ENCODE results near the gene RIPOR3. TPM values are rescaled to one million over a fixed set of nuclear protein-coding genes. Genes with fewer than 3 reads are reported as not detected.
"Not testable (repeated sequence)": the region's sequence is repeated elsewhere in the genome, so short reads cannot be mapped to it uniquely, and the experiment has no call there.

RIPOR3 gene
- polyA plus RNA-seq, 1 donor from 2014 or later: not detected

GRCh38 chr20:50701041-50701963, 10.0 kb upstream of the RIPOR3 start:
- no peaks in the 10 kb centered on the region for H4K20me1 ChIP-seq (ENCODE audit: insufficient read depth)
- no peak overlapping the region for H2AFZ ChIP-seq (ENCODE audit: low read depth, low read length)
- no peaks in the 10 kb centered on the region for H3K9me2 ChIP-seq (ENCODE audit: insufficient read depth, low read length)
- H3K4me3 ChIP-seq (ENCODE audit: low read length): no peak overlapping the region
- TF ChIP-seq REST (IDR thresholded peaks at IDR 0.05; ENCODE audit: borderline replicate concordance) (no peak), CTCF (IDR thresholded peaks at IDR 0.05; ENCODE audit: poor library complexity, severe bottlenecking) (no peak), SMC3 (conservative IDR thresholded peaks at IDR 0.05; ENCODE audit: poor library complexity) (no peak), POLR2AphosphoS5 (IDR thresholded peaks at IDR 0.05) (no peak), EP300 (conservative IDR thresholded peaks at IDR 0.05; ENCODE audit: poor library complexity, severe bottlenecking) (no peak), TAF1 (IDR thresholded peaks at IDR 0.05; ENCODE audit: low read depth) (no peak), EZH2 (IDR thresholded peaks at IDR 0.05; ENCODE audit: borderline replicate concordance, insufficient read depth, low read length, poor library complexity, severe bottlenecking) (no peak), MXI1 (conservative IDR thresholded peaks at IDR 0.05; ENCODE audit: poor library complexity, severe bottlenecking) (no peak), RAD21 (conservative IDR thresholded peaks at IDR 0.05) (no peak)
- H3F3A ChIP-seq (ENCODE audit: insufficient read depth, low read length, poor library complexity, severe bottlenecking): no peaks in the 10 kb centered on the region
- H3K27me3 ChIP-seq (ENCODE audit: insufficient read depth, low read depth, low read length): no peaks in the 10 kb centered on the region
- no peak overlapping the region for H3K9ac ChIP-seq (ENCODE audit: low read length)
- H3K4me2 ChIP-seq (ENCODE audit: low read length): no peak overlapping the region
- H3K36me3 ChIP-seq (ENCODE audit: insufficient read depth, low read length): no peaks in the 10 kb centered on the region
- H3K27ac ChIP-seq (ENCODE audit: low read length): no peak overlapping the region
- H3K9me3 ChIP-seq (ENCODE audit: low read length): no peaks in the 10 kb centered on the region
- H3K79me2 ChIP-seq (replicated peaks; ENCODE audit: insufficient read depth, low read length): no peaks in the 10 kb centered on the region

GRCh38 chr20:50699688-50700087, 8.3 kb upstream of the RIPOR3 start:
- Histone ChIP-seq H3K27ac (ENCODE audit: low read length) (no peak overlapping the region), H3K4me2 (ENCODE audit: low read length) (no peak overlapping the region), H4K20me1 (ENCODE audit: insufficient read depth) (no peaks in the 10 kb centered on the region), H3K4me3 (ENCODE audit: low read length) (no peak overlapping the region), H3K9ac (ENCODE audit: low read length) (no peak overlapping the region), H3K79me2 (replicated peaks; ENCODE audit: insufficient read depth, low read length) (no peaks in the 10 kb centered on the region), H3K36me3 (ENCODE audit: insufficient read depth, low read length) (no peaks in the 10 kb centered on the region), H3K27me3 (ENCODE audit: insufficient read depth, low read depth, low read length) (no peaks in the 10 kb centered on the region), H3F3A (ENCODE audit: insufficient read depth, low read length, poor library complexity, severe bottlenecking) (no peaks in the 10 kb centered on the region), H3K9me3 (ENCODE audit: low read length) (no peaks in the 10 kb centered on the region), H3K9me2 (ENCODE audit: insufficient read depth, low read length) (no peaks in the 10 kb centered on the region), H2AFZ (ENCODE audit: low read depth, low read length) (no peak overlapping the region)
- TF ChIP-seq MXI1 (conservative IDR thresholded peaks at IDR 0.05; ENCODE audit: poor library complexity, severe bottlenecking) (no peak), RAD21 (conservative IDR thresholded peaks at IDR 0.05) (no peak), CTCF (IDR thresholded peaks at IDR 0.05; ENCODE audit: poor library complexity, severe bottlenecking) (no peak), POLR2AphosphoS5 (IDR thresholded peaks at IDR 0.05) (no peak), TAF1 (IDR thresholded peaks at IDR 0.05; ENCODE audit: low read depth) (no peak), EZH2 (IDR thresholded peaks at IDR 0.05; ENCODE audit: borderline replicate concordance, insufficient read depth, low read length, poor library complexity, severe bottlenecking) (no peak), SMC3 (conservative IDR thresholded peaks at IDR 0.05; ENCODE audit: poor library complexity) (no peak)

- H3K27me3 ChIP-seq (ENCODE audit: insufficient read depth, low read depth, low read length); H2AFZ ChIP-seq (ENCODE audit: low read depth, low read length); H3K9me2 ChIP-seq (ENCODE audit: insufficient read depth, low read length); H3K9me3 ChIP-seq (ENCODE audit: low read length); H3K4me2 ChIP-seq (ENCODE audit: low read length); H3K79me2 ChIP-seq (replicated peaks; ENCODE audit: insufficient read depth, low read length); H3K4me3 ChIP-seq (ENCODE audit: low read length); H3K9ac ChIP-seq (ENCODE audit: low read length); H3K27ac ChIP-seq (ENCODE audit: low read length); H4K20me1 ChIP-seq (ENCODE audit: insufficient read depth); H3K36me3 ChIP-seq (ENCODE audit: insufficient read depth, low read length); H3F3A ChIP-seq (ENCODE audit: insufficient read depth, low read length, poor library complexity, severe bottlenecking): not testable (repeated sequence)
Observed at GRCh38 chr20:50698255-50698654, 6.9 kb upstream of the RIPOR3 start.
